GM21825 (cell line): ENCODE data around the gene SEL1L3.

Experiments
- ATAC-seq: cut with Tn5 transposase; IDR thresholded peaks from one replicate; pipeline ENCODE4 v1.9.1; 2021; ENCODE audit warnings: mild to moderate bottlenecking, moderate library complexity; ENCODE audit not compliant: unreplicated experiment

Gene SEL1L3

GRCh38 chr4:25821267-25821666, 41.5 kb downstream of the SEL1L3 start:
- no peak for ATAC-seq

- no peak for ATAC-seq
Measured at GRCh38 chr4:25818876-25819275, 43.9 kb downstream of the SEL1L3 start.

DNA sequence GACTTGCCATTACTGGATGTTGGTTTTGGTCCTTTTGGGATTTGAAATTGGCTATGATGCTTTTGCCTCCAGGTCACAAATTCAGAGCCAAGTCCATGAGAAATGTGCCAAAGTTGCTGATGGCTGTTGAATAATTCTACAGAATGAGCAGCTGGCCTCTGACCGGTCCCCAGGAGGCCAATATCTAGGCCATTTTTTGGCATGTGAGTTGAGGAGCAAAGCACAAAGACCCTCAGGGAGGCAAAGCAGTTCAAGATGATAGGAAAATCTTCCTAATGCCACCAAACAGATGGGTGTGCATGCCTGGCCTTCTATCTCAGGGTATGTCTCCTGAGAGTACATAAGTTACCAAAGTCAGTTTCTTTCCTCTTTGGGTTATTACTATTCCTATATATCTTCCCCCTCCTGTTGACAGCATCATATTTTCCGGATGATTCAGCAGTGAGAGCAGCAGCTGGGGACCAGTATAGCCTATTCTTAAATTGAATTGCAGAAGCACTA, 44.4 kb downstream of the SEL1L3 start:
- ATAC-seq = no peak

DNA sequence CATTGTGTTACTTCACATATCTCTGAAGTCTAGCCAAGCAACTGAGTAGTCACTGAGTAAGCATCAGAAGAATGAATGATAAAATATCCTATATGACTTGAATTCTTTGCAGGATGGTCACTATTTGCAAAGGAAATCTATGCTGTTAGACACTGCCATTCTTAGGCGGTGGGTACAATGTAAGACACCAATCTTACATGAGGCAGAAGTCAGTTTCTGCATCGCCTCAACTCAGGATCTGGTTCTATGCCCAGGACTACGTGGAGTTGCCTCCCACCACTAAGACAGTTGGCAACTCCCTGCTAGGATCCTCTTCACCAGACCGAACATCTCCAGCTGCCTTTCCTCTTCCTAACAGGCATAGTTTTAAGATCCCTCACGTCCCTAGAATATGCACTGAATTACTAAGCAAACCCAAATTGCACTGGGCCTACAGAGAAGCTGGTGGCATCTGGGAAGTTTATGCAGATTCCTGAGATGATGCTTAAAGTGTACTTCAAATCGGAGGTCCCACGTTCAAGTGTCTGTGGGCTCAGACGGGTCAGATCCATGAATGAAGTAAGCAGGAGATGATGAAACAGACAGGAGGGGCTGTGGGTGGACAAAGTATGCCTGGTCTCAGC, 45.6 kb downstream of the SEL1L3 start:
- no peak for ATAC-seq

DNA sequence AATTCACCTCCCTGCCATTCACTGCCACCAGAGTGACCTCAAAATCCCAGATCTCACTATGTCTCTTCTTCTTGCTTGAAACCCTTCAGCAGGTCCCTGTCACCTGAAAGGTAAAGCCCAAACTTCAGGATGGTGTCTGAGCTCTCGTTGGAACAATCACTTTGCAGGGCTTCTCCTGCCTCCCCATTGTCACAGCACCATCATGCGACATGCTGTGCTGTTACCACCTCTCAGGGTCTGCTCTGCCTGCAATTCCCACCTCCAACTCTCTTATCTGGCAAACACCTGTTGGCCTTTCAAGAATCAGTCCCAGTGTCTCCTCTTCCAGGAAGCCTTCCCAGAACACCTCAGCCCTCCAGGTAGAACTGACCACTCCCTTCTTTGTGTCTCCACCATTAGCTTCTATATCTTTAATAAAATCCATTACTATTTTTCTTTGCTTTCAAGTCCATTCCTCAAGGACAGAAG, 46.2 kb downstream of the SEL1L3 start:
- no peak for ATAC-seq

- no peak for ATAC-seq
Measured at GRCh38 chr4:25815586-25815985, 47.2 kb downstream of the SEL1L3 start.

GRCh38 chr4:25814301-25815136, 48.3 kb downstream of the SEL1L3 start:
- no peak for ATAC-seq

DNA sequence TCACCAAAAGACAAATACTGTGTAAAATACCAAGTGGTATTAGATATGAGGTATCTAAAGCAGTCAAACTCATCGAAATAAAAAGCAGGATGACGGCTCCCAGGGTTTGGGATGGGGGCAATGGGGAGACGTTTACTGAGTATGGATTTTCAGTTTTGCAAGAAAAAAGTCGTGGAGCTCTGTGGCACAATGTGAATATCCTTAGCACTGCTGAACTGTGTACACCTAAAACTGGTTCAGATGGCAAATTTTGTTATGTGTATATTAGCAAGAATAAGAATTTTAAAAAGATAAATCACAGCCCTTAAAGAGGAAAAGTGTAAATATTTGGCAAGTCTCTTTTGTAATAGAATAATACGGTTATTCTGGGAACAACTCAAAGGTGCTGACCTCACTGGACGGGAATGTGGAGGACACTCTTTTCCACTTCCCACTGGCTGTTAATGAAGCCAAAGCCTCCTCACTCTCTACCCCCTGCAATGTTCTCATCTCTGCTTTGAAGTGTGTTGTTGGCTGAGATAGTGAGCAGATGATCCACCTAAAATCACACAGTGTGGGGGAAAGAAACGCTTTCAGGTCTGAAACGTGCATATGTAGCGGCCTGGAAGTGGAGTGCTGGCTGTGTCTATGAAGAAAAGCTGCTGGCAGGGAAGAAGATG, 49.2 kb downstream of the SEL1L3 start:
- ATAC-seq = no peak

DNA sequence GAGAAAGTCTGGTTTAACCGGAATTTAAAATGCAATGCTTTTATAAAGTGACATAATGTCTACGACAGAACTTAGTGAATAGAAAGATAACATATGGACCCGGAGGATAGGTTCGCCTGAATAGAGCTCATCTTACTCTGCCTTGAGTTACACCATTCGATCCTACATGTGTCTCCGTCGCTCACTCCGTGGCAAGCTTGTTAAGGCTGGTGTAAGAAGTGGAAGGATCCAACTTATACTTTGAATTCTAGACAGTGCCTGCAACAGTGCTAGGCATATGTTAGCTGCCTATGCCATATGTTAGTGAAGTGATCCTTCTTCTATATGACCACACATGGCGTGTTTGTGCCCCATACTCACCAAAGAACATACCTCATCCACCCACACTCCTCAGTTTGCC, 50.9 kb downstream of the SEL1L3 start:
- no peak for ATAC-seq

DNA sequence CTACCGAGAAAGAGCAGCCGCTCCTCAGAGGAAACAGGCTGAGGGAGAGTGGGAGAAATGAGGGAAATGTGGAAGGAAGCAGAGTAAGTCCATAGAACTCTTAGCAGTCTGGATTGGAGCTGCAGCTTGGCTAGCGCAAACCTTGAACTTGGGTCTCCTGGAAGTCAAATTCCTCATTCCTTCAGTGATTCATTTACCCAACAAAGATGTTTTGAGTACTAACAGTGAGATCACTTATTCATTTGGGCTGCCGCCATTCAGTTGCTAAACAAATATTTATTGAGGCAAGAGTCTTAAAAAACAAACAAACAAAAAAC, 51.5 kb downstream of the SEL1L3 start:
- no peak for ATAC-seq

DNA sequence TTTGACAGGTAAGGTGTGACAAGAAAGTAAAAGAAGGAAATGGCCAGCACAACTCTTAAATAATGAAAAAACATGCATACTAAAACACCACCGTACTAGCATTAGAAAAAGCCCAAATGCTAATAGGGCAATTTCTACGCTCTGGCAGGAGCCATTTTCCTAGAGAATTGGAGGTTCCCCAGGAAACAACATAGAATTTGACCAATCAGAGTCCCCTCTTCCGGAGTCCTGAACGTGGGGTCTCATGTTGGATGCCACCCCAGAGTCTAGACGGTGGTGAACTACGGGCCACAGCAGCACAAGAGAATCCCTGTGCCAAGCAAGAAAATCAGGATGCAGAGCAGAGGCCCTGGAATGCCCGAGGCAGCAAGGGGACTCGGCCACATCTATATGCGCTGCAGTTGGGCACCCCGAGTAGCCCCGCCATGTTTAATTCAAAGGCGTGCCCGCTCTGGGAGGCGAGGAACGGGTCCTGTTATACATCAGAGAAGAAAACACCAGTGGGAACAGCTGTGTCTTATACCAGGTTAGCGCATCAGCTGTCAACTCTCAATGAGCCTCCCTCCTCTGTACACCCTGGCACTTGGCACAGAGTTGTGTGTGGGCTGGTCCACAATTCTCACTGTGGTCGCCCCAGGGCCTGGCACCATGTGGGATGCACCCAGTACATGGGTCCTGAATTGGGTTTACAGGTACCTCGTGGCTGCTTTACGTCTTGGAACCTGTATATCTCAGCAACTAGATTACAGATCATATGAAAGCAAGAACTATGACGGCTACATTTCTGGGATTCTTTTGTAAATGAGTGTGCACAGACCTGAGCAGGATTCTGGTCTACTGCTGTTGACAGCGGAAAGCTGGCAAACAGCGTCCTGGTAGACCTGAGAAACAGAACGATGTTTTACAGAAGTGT, 52.1 kb downstream of the SEL1L3 start:
- no peak for ATAC-seq

- ATAC-seq = no peak
Measured at GRCh38 chr4:25809996-25810395, 52.8 kb downstream of the SEL1L3 start.

DNA sequence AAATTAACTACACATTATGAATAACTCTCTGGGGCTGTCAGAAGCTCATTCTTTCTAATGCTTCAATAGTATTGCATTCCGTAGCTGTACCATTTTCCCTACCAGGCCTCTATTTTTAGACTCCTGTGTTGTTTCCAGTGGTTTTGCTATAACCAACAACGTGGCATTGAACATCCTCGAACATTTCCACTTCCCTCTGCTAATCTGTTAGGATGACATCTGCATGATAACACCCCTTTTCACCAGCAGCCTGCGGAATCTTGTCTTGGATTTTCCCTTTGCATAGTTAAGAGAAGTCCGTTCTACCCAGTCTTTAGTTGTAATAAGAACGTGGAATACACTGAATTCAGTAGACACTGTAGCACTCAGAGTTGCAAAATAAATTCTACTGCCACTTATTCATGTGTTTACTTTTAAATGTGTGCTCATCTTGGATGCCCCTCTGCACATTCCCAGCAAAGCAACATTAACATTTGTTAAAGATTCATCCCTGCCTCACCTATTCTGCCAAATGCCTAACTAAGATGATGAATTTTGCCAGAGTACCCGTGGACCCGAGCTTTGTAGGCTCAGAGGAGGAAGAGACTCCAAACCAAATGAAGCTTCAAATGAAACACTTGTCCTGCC, 55.6 kb downstream of the SEL1L3 start:
- no peak for ATAC-seq

DNA sequence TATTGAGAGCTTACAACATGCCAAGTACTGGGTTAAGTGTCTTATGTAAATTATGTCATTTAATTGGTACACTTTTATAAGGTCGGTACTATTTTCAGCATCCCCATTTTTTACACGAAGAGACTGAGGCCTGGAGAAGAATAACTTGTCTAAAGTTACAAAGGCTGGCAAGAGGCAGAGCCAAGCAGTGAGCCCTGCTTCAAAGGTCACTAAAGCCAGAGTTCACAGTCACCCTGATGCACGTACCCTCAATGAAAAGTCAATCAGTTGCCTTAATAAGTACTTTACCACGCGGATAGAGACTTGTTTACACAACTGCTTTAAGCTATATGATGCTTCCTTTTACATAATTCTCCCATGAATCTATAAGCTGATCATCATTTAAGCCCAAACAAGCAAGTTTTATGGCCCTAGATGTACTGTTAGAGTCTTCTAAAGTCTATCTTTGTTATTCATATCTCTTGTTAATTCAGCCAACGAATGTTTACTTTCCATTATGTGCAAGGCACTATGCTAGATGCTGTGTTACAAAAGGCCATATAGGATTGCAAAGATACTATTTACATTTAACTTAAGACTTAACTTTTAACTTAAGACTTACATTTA, 57.4 kb downstream of the SEL1L3 start:
- ATAC-seq = no peak

DNA sequence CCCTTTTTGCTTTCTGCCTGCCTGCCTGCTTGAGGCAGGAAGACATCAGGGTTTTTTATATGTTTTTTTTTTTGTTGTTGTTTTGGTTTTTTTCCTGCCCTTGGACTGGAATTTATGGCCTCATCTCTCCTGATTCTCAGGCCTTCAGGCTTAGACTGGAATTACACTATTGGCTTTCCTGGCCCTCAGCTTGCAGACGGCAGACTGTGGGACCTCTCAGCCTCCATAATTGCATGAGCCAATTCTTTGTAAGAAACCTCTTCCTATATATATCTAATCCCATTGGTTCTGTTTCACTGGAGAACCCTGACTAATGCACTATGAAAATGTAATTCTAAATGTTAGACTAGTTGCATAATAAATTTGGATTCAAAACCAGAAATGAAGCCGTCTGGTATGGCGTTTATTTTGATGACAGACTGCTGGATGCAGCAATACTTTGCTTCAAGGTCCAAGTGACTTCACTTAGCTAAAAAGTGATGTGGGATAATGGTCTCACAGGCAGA, 59.0 kb downstream of the SEL1L3 start:
- no peak for ATAC-seq

DNA sequence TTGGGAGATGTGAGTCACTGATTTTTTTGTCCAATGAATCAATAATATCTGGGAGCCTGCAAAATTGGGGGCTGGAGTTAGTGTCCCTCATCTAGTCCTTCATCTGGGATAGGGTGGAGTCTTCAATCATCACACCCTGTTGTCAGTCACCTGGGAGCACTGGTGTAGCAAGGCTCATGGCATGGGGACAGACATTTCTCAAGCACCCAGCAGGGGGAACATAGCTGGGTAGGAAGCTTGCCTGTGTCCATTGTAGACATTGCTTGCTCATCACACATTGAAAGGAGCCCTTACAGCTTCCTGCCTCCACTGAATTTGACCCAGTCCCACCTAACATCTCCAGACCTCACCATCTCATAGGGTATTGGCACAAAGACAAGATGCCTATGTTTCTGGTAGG, 61.2 kb downstream of the SEL1L3 start:
- ATAC-seq = no peak

GRCh38 chr4:25800245-25800644, 62.5 kb downstream of the SEL1L3 start:
- no peak for ATAC-seq

DNA sequence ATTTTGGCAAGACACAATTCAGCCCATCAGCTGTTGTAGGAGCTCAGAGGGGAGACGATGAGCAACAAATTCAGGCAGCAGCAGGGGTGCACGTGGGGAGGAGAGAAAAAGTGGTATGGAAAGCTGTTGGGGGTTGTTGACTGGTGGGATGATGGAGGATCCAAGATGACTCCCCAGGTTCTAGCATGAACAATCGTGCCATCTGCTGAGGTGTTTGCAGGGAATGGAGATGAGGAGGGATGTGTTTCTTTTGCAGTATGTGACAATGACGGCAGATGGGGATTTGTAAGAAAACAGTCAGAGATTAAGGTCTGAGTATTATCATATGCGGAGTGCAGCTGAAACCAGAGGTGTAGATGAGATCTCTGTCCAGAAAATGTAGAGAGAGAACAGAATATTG, 63.3 kb downstream of the SEL1L3 start:
- no peak for ATAC-seq

GRCh38 chr4:25797136-25797535, 65.7 kb downstream of the SEL1L3 start:
- no peak for ATAC-seq
